HEK293T (cell line): ENCODE data around the gene PPIL1.

Experiments
- BHLHE40 ChIP-seq: fragments of 450-650 bp; IDR thresholded peaks from 2 replicates; pipeline ENCODE4 v1.6.1; 2016; ENCODE audit warnings: mild to moderate bottlenecking, moderate library complexity, borderline replicate concordance
- HDGF ChIP-seq: fragments of 450-650 bp; IDR thresholded peaks from 2 replicates; pipeline ENCODE4 v1.6.1; 2017; ENCODE audit warnings: antibody characterized with exemption, borderline replicate concordance
- L3MBTL2 ChIP-seq: fragments of 450-650 bp; conservative IDR thresholded peaks from 2 replicates; pipeline ENCODE4 v1.6.1; 2016; ENCODE audit warnings: mild to moderate bottlenecking
- PKNOX1 ChIP-seq: fragments of 450-650 bp; IDR thresholded peaks from 2 replicates; pipeline ENCODE4 v1.6.1; 2016
- SP1 ChIP-seq: fragments of 450-650 bp; IDR thresholded peaks from 2 replicates; pipeline ENCODE4 v1.6.1; 2017
- SUZ12 ChIP-seq: fragments of 450-650 bp; IDR thresholded peaks from 2 replicates; pipeline ENCODE4 v1.6.1; 2016; ENCODE audit warnings: mild to moderate bottlenecking
- TARDBP ChIP-seq: fragments of 450-650 bp; IDR thresholded peaks from 2 replicates; pipeline ENCODE4 v1.6.1; 2016

- TF ChIP-seq BHLHE40 (no peak), TARDBP (no peak), SUZ12 (no peak), HDGF (no peak), SP1 (no peak), PKNOX1 (no peak), L3MBTL2 (no peak)
These were observed 7.0 kb downstream of the PPIL1 start for GRCh38 chr6:36867471-36868224.
